T47D (cell line): ENCODE results near the gene LOXL4.

Experiments
- DNase-seq, 2 experiments: peaks; one replicate each; pipeline versions ENCODE4 v3.0.0 to v3.0.0-alpha.2; 2011 to 2012; ENCODE audit warnings: low read depth in 1 of 2, low spot score in 1 of 2
- JUND ChIP-seq: IDR thresholded peaks from 2 replicates; pipeline ENCODE4 v1.6.1; 2012; ENCODE audit warnings: low read depth
- in situ Hi-C: cut with HindIII; loops from 2 replicates; pipeline ENCODE4 v1.10.0; 2016; ENCODE audit warnings: low sequenced_read_pairs, low pct_unique_long_range_greater_than_20kb

Gene LOXL4

DNA sequence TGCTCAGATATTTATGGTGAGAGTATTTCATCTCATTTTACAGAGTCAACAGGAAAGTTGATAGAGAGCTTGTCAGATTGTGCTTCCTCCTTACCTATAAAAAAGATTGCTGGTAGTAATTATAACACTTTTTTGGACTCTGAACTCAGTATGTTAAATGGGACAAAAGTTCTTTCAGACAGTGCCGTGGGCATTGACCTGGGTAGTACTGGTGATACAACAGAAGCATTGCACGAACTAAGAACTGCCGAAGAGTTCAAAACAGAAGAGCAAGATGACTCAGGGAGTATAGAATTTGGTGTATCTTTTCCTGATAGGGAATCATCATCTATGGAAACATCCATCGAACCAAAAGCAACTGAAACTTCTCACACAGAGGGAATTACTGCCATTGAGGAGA lies 58.6 kb downstream of the LOXL4 start:
- no peak for DNase-seq
- in situ Hi-C loops: no loop called here
- no peak for TF ChIP-seq JUND

DNA sequence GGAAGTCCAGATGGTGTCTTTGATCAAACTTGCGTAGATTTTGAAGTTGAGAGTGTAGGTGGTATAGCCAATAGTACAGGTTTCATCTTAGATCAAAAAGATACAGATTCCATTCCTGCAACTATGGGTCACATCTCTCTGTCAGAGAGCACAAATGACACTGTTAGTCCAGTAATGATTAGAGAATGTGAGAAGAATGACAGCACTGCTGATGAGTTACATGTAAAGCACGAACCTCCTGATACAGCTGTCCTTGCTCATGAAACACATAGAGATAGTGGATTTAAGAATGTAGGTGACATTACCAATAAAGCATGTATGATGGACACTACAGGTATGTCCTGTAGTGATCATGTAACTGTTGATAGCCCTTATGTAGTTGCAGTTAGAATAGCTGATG lies 59.1 kb downstream of the LOXL4 start:
- DNase-seq: no peak
- in situ Hi-C loops: no loop called here
- no peak for TF ChIP-seq JUND

DNA sequence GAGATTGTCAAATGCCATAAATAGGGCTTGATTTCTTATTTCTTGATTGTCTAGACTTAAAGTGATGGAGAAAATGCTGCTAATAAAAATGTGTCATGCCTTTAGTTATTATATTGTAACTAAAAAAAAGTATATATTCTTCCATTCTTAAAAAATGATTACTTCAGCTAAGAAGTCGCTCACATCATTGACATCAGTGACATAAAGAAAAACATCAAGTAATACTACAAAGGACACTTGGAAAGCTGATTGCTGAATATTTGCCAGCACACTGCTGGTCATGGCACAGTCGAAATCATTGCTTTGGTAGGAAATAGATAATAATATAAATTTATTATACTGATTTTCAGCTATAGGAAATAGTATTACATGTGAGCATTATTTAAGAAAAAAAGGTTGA lies 62.6 kb downstream of the LOXL4 start:
- TF ChIP-seq JUND: no peak
- in situ Hi-C loops: no loop called here
- DNase-seq: no peak

DNA sequence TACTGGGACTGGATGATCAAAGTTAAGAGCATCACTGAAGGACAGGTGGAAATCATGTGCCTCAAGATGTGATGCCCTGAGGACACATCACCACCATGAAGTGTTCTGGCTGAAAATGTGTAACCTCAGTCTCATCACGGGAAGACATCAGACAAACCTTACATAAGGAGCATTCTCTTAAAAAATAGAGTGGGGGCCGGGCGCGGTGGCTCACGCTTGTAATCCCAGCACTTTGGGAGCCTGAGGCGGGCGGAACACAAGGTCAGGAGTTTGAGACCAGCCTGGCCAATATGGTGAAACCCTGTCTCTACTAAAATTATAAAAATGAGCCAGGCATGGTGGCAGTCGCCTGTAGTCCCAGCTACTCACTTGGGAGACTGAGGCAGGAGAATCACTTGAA lies 65.6 kb downstream of the LOXL4 start:
- in situ Hi-C loops: no loop called here
- no peak for TF ChIP-seq JUND
- no peak for DNase-seq

DNA sequence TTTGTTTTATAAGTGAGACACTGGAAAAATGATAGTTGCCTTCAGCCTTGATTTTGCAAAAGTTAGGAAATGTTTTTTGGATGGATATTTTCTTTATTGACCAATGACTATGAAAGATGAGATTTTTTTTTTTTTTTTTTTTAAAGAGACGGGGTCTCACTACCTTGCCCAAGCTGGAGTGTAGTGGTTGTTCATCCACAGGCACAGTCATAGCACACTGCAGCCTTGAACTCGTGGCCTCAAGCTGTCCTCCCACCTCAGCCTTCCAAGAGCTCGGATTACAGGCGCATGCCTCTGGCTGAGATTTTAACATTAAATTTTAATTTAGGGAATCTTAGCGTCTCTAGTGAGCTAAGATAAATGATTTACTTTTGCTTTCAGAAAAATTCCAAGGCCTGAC lies 66.2 kb downstream of the LOXL4 start:
- in situ Hi-C loops: no loop called here
- no peak for TF ChIP-seq JUND
- no peak for DNase-seq
